H1 (cell line): ENCODE data around the gene RAD51B. TPM values are rescaled to one million over a fixed set of nuclear protein-coding genes. Genes with fewer than 3 reads are reported as not detected.

Experiments
- CTCF ChIA-PET: fragments of 300-600 bp; sonication (Branson Sonifier 250); formaldehyde crosslinking; loops from one replicate; lab custom pipeline; 2021; ENCODE audit not compliant: partially characterized antibody; lab: Charles Lee
- POLR2A ChIA-PET: fragments of 300-600 bp; sonication (Branson Sonifier 250); formaldehyde crosslinking; loops from one replicate; lab custom pipeline; 2021; ENCODE audit warnings: inconsistent platforms; ENCODE audit not compliant: partially characterized antibody; lab: Charles Lee
- DNase-seq, 2 experiments: peaks; one replicate each; pipeline versions ENCODE4 v3.0.0 to v3.0.0-alpha.2; 2010 to 2022; ENCODE audit warnings: low spot score in 2 of 2, low read depth in 1 of 2, mixed read lengths in 1 of 2
- FAIRE-seq: peaks from 2 replicates; lab custom pipeline; 2011; peaks lifted over from hg19 to GRCh38; lab: Jason Lieb, UNC
- H2AFZ ChIP-seq: 2 replicates; pipeline ENCODE4 v1.8.1; 2012; ENCODE audit warnings: low read length, inconsistent platforms
- H2AK5ac ChIP-seq: 2 replicates; pipeline ENCODE4 v1.6.1; 2013; ENCODE audit warnings: low read depth, low read length
- H2BK120ac ChIP-seq: replicated peaks from 2 replicates; pipeline ENCODE3; 2013; ENCODE audit warnings: low read depth, low read length, inconsistent platforms
- H2BK12ac ChIP-seq: 2 replicates; pipeline ENCODE4 v1.6.1; 2013; ENCODE audit warnings: low read depth, low read length
- H2BK15ac ChIP-seq: 2 replicates; pipeline ENCODE4 v1.6.1; 2013; ENCODE audit warnings: low read length
- H2BK20ac ChIP-seq: 2 replicates; pipeline ENCODE4 v1.6.1; 2013; ENCODE audit warnings: low read length
- H2BK5ac ChIP-seq: 2 replicates; pipeline ENCODE4 v1.6.1; 2013; ENCODE audit warnings: low read depth, low read length
- H3K14ac ChIP-seq: 2 replicates; pipeline ENCODE4 v1.6.1; 2013; ENCODE audit warnings: inconsistent platforms; ENCODE audit not compliant: insufficient read length
- H3K18ac ChIP-seq: 2 replicates; pipeline ENCODE4 v1.6.1; 2013; ENCODE audit warnings: low read length; ENCODE audit errors: extremely low read depth
- H3K23ac ChIP-seq: 2 replicates; pipeline ENCODE4 v1.6.1; 2013; ENCODE audit warnings: inconsistent platforms; ENCODE audit not compliant: insufficient read length
- H3K23me2 ChIP-seq: 2 replicates; pipeline ENCODE4 v1.6.1; 2013; ENCODE audit warnings: low read depth, low read length
- H3K27ac ChIP-seq: 2 replicates; pipeline ENCODE4 v1.6.1; 2011; ENCODE audit warnings: low read depth, low read length, inconsistent platforms
- H3K27me3 ChIP-seq, 4 experiments: replicated peaks in 1 of 4; 1 replicate in 1 of 4; 2 replicates in 3 of 4; pipeline versions ENCODE4 v1.6.1 to v1.8.1; 2011 to 2013; ENCODE audit warnings: low read length in 3 of 4, mild to moderate bottlenecking in 3 of 4, inconsistent platforms in 2 of 4, mixed read lengths in 2 of 4, moderate library complexity in 1 of 4; ENCODE audit not compliant: control insufficient read depth in 3 of 4, insufficient read depth in 3 of 4; ENCODE audit errors: extremely low read depth in 1 of 4
- H3K36me3 ChIP-seq, 4 experiments: 2 replicates each; pipeline versions ENCODE4 v1.6.1 to v1.8.1; 2011 to 2013; ENCODE audit warnings: mild to moderate bottlenecking in 4 of 4, low read length in 3 of 4, moderate library complexity in 2 of 4, control low read depth in 1 of 4, inconsistent platforms in 1 of 4; ENCODE audit not compliant: insufficient read depth in 4 of 4, control insufficient read depth in 2 of 4
- H3K4ac ChIP-seq: replicated peaks from 2 replicates; pipeline ENCODE3; 2013; ENCODE audit warnings: low read length, low read depth, mixed read lengths, inconsistent platforms; ENCODE audit not compliant: insufficient read length
- H3K4me1 ChIP-seq, 4 experiments: replicated peaks in 1 of 4; 1 replicate in 1 of 4; 2 replicates in 3 of 4; pipeline versions ENCODE4 v1.6.1 to v1.8.1; 2011 to 2013; ENCODE audit warnings: low read length in 3 of 4, inconsistent platforms in 2 of 4, mixed read lengths in 1 of 4; ENCODE audit not compliant: insufficient read depth in 4 of 4, control insufficient read depth in 3 of 4
- H3K4me2 ChIP-seq, 2 experiments: 2 replicates each; pipeline versions ENCODE4 v1.6.1 to v1.8.1; 2011 to 2013; ENCODE audit warnings: low read depth in 2 of 2, low read length in 2 of 2, control low read depth in 1 of 2, inconsistent platforms in 1 of 2, mild to moderate bottlenecking in 1 of 2; ENCODE audit not compliant: insufficient read depth in 1 of 2
- H3K4me3 ChIP-seq, 4 experiments: fragments of 200-600, 300-600 bp in 1 of 4; sonication (generic), shearing (Covaris generic), sonication (Bioruptor Twin) in 1 of 4; 2 replicates each; pipeline versions ENCODE4 v1.5.1 to v1.8.1; 2011 to 2016; ENCODE audit warnings: low read length in 4 of 4, low read depth in 3 of 4, control low read depth in 2 of 4, inconsistent platforms in 2 of 4, mild to moderate bottlenecking in 2 of 4, mixed read lengths in 1 of 4, moderate library complexity in 1 of 4; ENCODE audit not compliant: insufficient read depth in 2 of 4; ENCODE audit errors: extremely low read depth in 1 of 4
- H3K56ac ChIP-seq: replicated peaks from 2 replicates; pipeline ENCODE3; 2013; ENCODE audit warnings: low read depth, mild to moderate bottlenecking, mixed read lengths, low read length, inconsistent platforms; ENCODE audit not compliant: insufficient read length
- H3K79me1 ChIP-seq: 2 replicates; pipeline ENCODE4 v1.6.1; 2013; ENCODE audit warnings: low read depth, low read length, control low read depth
- H3K79me2 ChIP-seq, 2 experiments: 2 replicates each; pipeline versions ENCODE4 v1.6.1 to v1.8.1; 2012 to 2013; ENCODE audit warnings: low read length in 2 of 2, mild to moderate bottlenecking in 2 of 2, inconsistent platforms in 1 of 2; ENCODE audit not compliant: insufficient read depth in 2 of 2, control insufficient read depth in 1 of 2
- H3K9ac ChIP-seq, 4 experiments: replicated peaks in 1 of 4; 1 replicate in 1 of 4; 2 replicates in 3 of 4; pipeline versions ENCODE4 v1.6.1 to v1.8.1; 2011 to 2013; ENCODE audit warnings: low read depth in 3 of 4, low read length in 3 of 4, control low read depth in 2 of 4, mild to moderate bottlenecking in 2 of 4, moderate library complexity in 2 of 4, inconsistent platforms in 1 of 4; ENCODE audit errors: extremely low read depth in 1 of 4
- H3K9me3 ChIP-seq, 2 experiments: 2 replicates each; pipeline versions ENCODE4 v1.6.1 to v1.8.1; 2012 to 2013; ENCODE audit warnings: mild to moderate bottlenecking in 2 of 2, moderate library complexity in 2 of 2, control low read depth in 1 of 2, inconsistent platforms in 1 of 2, low read depth in 1 of 2, low read length in 1 of 2, mixed read lengths in 1 of 2; ENCODE audit not compliant: insufficient read depth in 2 of 2
- H4K20me1 ChIP-seq, 2 experiments: replicated peaks in 1 of 2; 2 replicates each; pipeline versions ENCODE3 to v1.8.1; 2011 to 2013; ENCODE audit warnings: inconsistent platforms in 2 of 2, low read length in 2 of 2, mild to moderate bottlenecking in 1 of 2; ENCODE audit not compliant: insufficient read depth in 2 of 2, control insufficient read depth in 1 of 2
- H4K5ac ChIP-seq: 2 replicates; pipeline ENCODE4 v1.6.1; 2013; ENCODE audit warnings: low read length, low read depth, mixed read lengths, inconsistent platforms; ENCODE audit not compliant: insufficient read length
- H4K8ac ChIP-seq: 2 replicates; pipeline ENCODE4 v1.8.0; 2013; ENCODE audit warnings: mild to moderate bottlenecking, moderate library complexity, low read length, inconsistent platforms; ENCODE audit not compliant: insufficient read depth; ENCODE audit errors: extremely low read depth
- H4K91ac ChIP-seq: replicated peaks from 2 replicates; pipeline ENCODE3; 2013; ENCODE audit warnings: low read length, mixed read lengths, inconsistent platforms; ENCODE audit not compliant: insufficient read length
- ASH2L ChIP-seq: fragments of 200-600, 300-600 bp; sonication (generic); IDR thresholded peaks from one replicate; pipeline ENCODE4 v1.7.1; 2017; ENCODE audit warnings: low read length
- ATF3 ChIP-seq: IDR thresholded peaks from 2 replicates; pipeline ENCODE4 v1.6.1; 2011; ENCODE audit warnings: low read depth, mild to moderate bottlenecking, low read length; ENCODE audit not compliant: insufficient read depth
- BACH1 ChIP-seq: IDR thresholded peaks from 2 replicates; pipeline ENCODE4 v1.6.1; 2012; ENCODE audit warnings: low read length, improper control_type of control experiment
- BRCA1 ChIP-seq: IDR thresholded peaks from 2 replicates; pipeline ENCODE4 v1.6.1; 2012; ENCODE audit warnings: low read depth, low read length, improper control_type of control experiment
- CBX5 ChIP-seq: fragments of 300-800, 300-1000 bp; sonication (generic); IDR thresholded peaks from 2 replicates; pipeline ENCODE4 v1.7.1; 2016; ENCODE audit warnings: antibody characterized with exemption, low read length, low read depth
- CEBPB ChIP-seq: IDR thresholded peaks from 2 replicates; pipeline ENCODE4 v1.6.1; 2012; ENCODE audit warnings: low read depth, low read length
- CTBP2 ChIP-seq: IDR thresholded peaks from 2 replicates; pipeline ENCODE4 v1.7.0; 2011; ENCODE audit warnings: borderline replicate concordance, mild to moderate bottlenecking, moderate library complexity, mixed read lengths, low read length; ENCODE audit not compliant: insufficient read depth, insufficient read length
- EP300 ChIP-seq, 2 experiments: IDR thresholded peaks; 1 replicate in 1 of 2; 2 replicates in 1 of 2; pipeline ENCODE4 v1.6.1; 2011 to 2012; ENCODE audit warnings: low read depth in 2 of 2, low read length in 2 of 2, mild to moderate bottlenecking in 2 of 2, borderline replicate concordance in 1 of 2, inconsistent platforms in 1 of 2, moderate library complexity in 1 of 2
- HDAC2 ChIP-seq, 2 experiments: fragments of 300-600 bp in 1 of 2; sonication (generic) in 1 of 2; IDR thresholded peaks; 2 replicates each; pipeline ENCODE4 v1.6.1; 2011 to 2012; ENCODE audit warnings: low read depth in 2 of 2, low read length in 2 of 2, mild to moderate bottlenecking in 2 of 2, moderate library complexity in 2 of 2, borderline replicate concordance in 1 of 2, inconsistent platforms in 1 of 2
- NANOG ChIP-seq: IDR thresholded peaks from 2 replicates; pipeline ENCODE4 v1.6.1; 2011; ENCODE audit warnings: low read length, low read depth, mild to moderate bottlenecking, inconsistent platforms; ENCODE audit not compliant: insufficient read depth, poor library complexity, severe bottlenecking
- POLR2AphosphoS5 ChIP-seq: IDR thresholded peaks from 2 replicates; pipeline ENCODE4 v1.6.1; 2011; ENCODE audit warnings: low read depth, low read length
- SP4 ChIP-seq: IDR thresholded peaks from 2 replicates; pipeline ENCODE4 v1.6.1; 2012; ENCODE audit warnings: low read length, inconsistent platforms
- TBP ChIP-seq: IDR thresholded peaks from 2 replicates; pipeline ENCODE4 v1.6.1; 2011; ENCODE audit warnings: low read depth, low read length, improper control_type of control experiment
- WGBS, 2 experiments: shearing (Covaris generic) in 1 of 2; methylation state at CpG; one replicate each; pipeline versions ENCODE4 v1.1.6 to v1.1.7; 2013 to 2015; ENCODE audit warnings: low lambda C conversion rate in 2 of 2, mixed read lengths in 2 of 2, inconsistent platforms in 1 of 2, low coverage in 1 of 2, missing lambda C conversion rate in 1 of 2; ENCODE audit not compliant: insufficient replicate concordance in 2 of 2, insufficient coverage in 1 of 2, insufficient read length in 1 of 2; ENCODE audit errors: extremely low coverage in 1 of 2, missing lambda C conversion rate in 1 of 2; 5-methylcytosine and 5-hydroxymethylcytosine counted together
- polyA plus RNA-seq, 7 experiments: library from polyadenylated mRNA; depleted of rRNA in 3 of 7; stranded (reverse) in 5 of 7; unstranded in 2 of 7; fragments of >200 nt in 5 of 7; fragments of 200-250 nt in 2 of 7; gene quantifications; 1 replicate in 5 of 7; 2 replicates in 1 of 7; 4 replicates in 1 of 7; pipeline versions ENCODE4 v1.2.1 to v1.2.3, GENCODE V29; 2011 to 2013; ENCODE audit warnings: missing spikeins in 2 of 7, mixed read lengths in 2 of 7
- total RNA-seq: library from RNA; stranded (reverse); fragmentation: NEBNext Ultra II Directional; extraction: Animal tissue kit (Norgen Biotek cat#: 25700); gene quantifications from 2 replicates; pipeline ENCODE4 v1.2.1, GENCODE V29; 2021

The RAD51B gene
- total and polyA plus RNA-seq, 2 of the 8 experiments (the other 6 are each of a cell fraction or from before 2014, with no cell fraction given): 3.9 to 14.9 TPM

- DNase-seq (no peak), FAIRE-seq (no peak)
- Histone ChIP-seq H4K8ac (no peak overlapping the region), H3K18ac (no peak overlapping the region), H2BK15ac (no peak overlapping the region), H3K4me2 (no peak overlapping the region), H3K9ac (no peak overlapping the region), H3K36me3 (no peaks in the 10 kb centered on the region), H2BK12ac (no peak overlapping the region), H3K79me2 (no peaks in the 10 kb centered on the region), H2BK120ac (no peak overlapping the region), H2BK20ac (no peak overlapping the region), H2AFZ (no peak overlapping the region), H3K4ac (no peak overlapping the region), H3K23me2 (no peaks in the 10 kb centered on the region), H3K27ac (no peak overlapping the region), H3K79me1 (no peaks in the 10 kb centered on the region), H3K14ac (no peak overlapping the region), H3K23ac (no peak overlapping the region), H3K4me3 (no peak overlapping the region), H4K5ac (no peak overlapping the region), H3K27me3 (no peaks in the 10 kb centered on the region), H4K20me1 (no peaks in the 10 kb centered on the region), H2AK5ac (no peak overlapping the region), H4K91ac (no peak overlapping the region), H3K4me1 (peaks cover 2 to 4% (median 4%) of the 10 kb centered on the region in 4 experiments; a peak in 5 of 7 replicates), H3K56ac (no peak overlapping the region), H3K9me3 (no peaks in the 10 kb centered on the region), H2BK5ac (no peak overlapping the region)
- CTCF ChIA-PET: interaction anchor here (0.6 to 4.4 kb wide), 9 partner anchors 15 to 435 kb away, joined by 3 to 27 read pairs (median 4); no protein-coding TSS in a partner anchor
- WGBS, 2 experiments: 93% methylated on average over 4 of the region's 4 CpGs; no CpG with 5 or more reads in 1 of the 2 experiments
- POLR2A ChIA-PET: interaction anchor here (1.3 to 2.5 kb wide), 3 partner anchors 9 to 38 kb away, joined by 3 to 6 read pairs (median 3); no protein-coding TSS in a partner anchor
- TF ChIP-seq BACH1 (no peak), ATF3 (no peak), TBP (no peak), SP4 (no peak), NANOG (no peak), HDAC2 (IDR thresholded peaks at IDR 0.05; ENCODE audit: borderline replicate concordance in 1 of 2, low read depth in 2 of 2, low read length in 2 of 2) (no peak), ASH2L (no peak), POLR2AphosphoS5 (no peak), EP300 (IDR thresholded peaks at IDR 0.05; ENCODE audit: borderline replicate concordance in 1 of 2, low read depth in 2 of 2, low read length in 2 of 2) (no peak), CTBP2 (no peak), CEBPB (no peak), CBX5 (no peak), BRCA1 (no peak)
These were observed 938.1 kb downstream of the RAD51B start for GRCh38 chr14:68757618-68758081.
